Lower lobe of right lung (tissue), 2 donors: ENCODE results near the gene TENM4. TPM values are rescaled to one million over a fixed set of nuclear protein-coding genes. Genes with fewer than 3 reads are reported as not detected.

ENCODE experiments used
- ATAC-seq, 2 donors: fragments of 200-7000 bp; cut with Tn5 transposase; one replicate each; pipeline ENCODE4 v1.9.1; 2020 to 2022; ENCODE audit warnings: mild to moderate bottlenecking in 2 of 2, moderate library complexity in 2 of 2
- DNase-seq: peaks from one replicate; pipeline ENCODE4 v3.0.0-alpha.2; 2020
- H3K27ac ChIP-seq: fragments of 200-600 bp; one replicate; pipeline ENCODE4 v1.8.0; 2022
- H3K27me3 ChIP-seq: fragments of 200-600 bp; one replicate; pipeline ENCODE4 v1.8.0; 2022; ENCODE audit warnings: low read depth
- H3K36me3 ChIP-seq: fragments of 200-600 bp; one replicate; pipeline ENCODE4 v1.8.0; 2022; ENCODE audit warnings: mild to moderate bottlenecking
- H3K4me1 ChIP-seq: fragments of 200-600 bp; one replicate; pipeline ENCODE4 v1.8.0; 2022
- H3K4me3 ChIP-seq: fragments of 200-600 bp; one replicate; pipeline ENCODE4 v1.8.0; 2022; ENCODE audit warnings: mild to moderate bottlenecking
- H3K9me3 ChIP-seq: fragments of 200-600 bp; one replicate; pipeline ENCODE4 v1.8.0; 2022
- intact Hi-C: fragments of 100-400 bp; cut with DNase I; formaldehyde crosslinking; loops from one replicate; pipeline ENCODE4 v1.11.0; 2022
- total RNA-seq: library from RNA; stranded (reverse); fragmentation: NEBNext Ultra II Directional; extraction: Animal tissue kit (Norgen Biotek cat#: 25700); gene quantifications from one replicate; pipeline ENCODE4 v1.2.1, GENCODE V29; 2021
- TF ChIP-seq, protein P1 (sequence below): fragments of 200-600 bp; IDR thresholded peaks from one replicate; pipeline ENCODE4 v1.8.0; 2022; ENCODE audit warnings: antibody characterized with exemption, mild to moderate bottlenecking
- donor health status: DM: no; HTN: yes; CAD: no; lungs with severe emphysema.

TENM4 gene
- total RNA-seq, 1 donor from 2014 or later: 1.1 TPM

- H3K27ac ChIP-seq: no peak overlapping the region
- DNase-seq (no peak), ATAC-seq (no peak)
- no peaks in the 10 kb centered on the region for H3K27me3 ChIP-seq
- H3K9me3 ChIP-seq: no peaks in the 10 kb centered on the region
- no peaks in the 10 kb centered on the region for H3K36me3 ChIP-seq
- TF ChIP-seq, protein P1, sequence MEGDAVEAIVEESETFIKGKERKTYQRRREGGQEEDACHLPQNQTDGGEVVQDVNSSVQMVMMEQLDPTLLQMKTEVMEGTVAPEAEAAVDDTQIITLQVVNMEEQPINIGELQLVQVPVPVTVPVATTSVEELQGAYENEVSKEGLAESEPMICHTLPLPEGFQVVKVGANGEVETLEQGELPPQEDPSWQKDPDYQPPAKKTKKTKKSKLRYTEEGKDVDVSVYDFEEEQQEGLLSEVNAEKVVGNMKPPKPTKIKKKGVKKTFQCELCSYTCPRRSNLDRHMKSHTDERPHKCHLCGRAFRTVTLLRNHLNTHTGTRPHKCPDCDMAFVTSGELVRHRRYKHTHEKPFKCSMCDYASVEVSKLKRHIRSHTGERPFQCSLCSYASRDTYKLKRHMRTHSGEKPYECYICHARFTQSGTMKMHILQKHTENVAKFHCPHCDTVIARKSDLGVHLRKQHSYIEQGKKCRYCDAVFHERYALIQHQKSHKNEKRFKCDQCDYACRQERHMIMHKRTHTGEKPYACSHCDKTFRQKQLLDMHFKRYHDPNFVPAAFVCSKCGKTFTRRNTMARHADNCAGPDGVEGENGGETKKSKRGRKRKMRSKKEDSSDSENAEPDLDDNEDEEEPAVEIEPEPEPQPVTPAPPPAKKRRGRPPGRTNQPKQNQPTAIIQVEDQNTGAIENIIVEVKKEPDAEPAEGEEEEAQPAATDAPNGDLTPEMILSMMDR: no peak
- no peaks in the 10 kb centered on the region for H3K4me1 ChIP-seq
- H3K4me3 ChIP-seq: no peak overlapping the region
- intact Hi-C loops: no loop called here
Observed at GRCh38 chr11:78691215-78691614, 749.6 kb downstream of the TENM4 start.

DNA sequence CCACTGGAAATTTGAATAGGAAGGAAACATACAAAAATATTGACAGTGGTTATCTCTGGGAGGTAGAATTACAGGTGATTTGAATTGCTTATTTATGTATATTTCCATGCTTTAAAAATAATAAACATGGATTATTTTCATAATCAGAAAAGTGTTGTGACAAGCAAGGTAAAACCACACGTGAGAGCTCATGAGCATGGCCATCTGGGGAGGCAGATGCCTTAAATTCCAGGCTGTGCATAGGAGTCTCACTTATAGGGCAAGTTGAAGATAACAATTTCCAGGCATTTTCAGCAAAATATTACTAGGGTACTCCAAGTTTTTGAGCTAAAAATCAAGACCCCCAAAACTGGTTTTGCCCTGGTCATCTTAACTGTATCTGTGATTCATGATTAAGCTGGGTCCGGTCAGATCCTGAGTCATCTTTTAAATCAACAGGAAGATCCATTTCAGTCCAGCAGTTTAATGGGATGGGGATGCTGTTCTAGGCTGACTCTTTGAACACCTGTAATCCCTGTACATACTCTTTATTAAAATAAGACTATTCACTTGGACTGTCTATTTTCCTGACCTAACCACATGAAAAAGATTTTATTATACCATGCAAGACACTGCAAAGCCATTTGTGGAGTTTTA is 750.4 kb downstream of the TENM4 start:
- DNase-seq (no peak), ATAC-seq (no peak)
- intact Hi-C loops: no loop called here
- Histone ChIP-seq H3K9me3 (no peaks in the 10 kb centered on the region), H3K27ac (no peak overlapping the region), H3K4me1 (no peaks in the 10 kb centered on the region), H3K36me3 (no peaks in the 10 kb centered on the region), H3K4me3 (no peak overlapping the region), H3K27me3 (no peaks in the 10 kb centered on the region)
- TF ChIP-seq, protein P1: no peak

DNA sequence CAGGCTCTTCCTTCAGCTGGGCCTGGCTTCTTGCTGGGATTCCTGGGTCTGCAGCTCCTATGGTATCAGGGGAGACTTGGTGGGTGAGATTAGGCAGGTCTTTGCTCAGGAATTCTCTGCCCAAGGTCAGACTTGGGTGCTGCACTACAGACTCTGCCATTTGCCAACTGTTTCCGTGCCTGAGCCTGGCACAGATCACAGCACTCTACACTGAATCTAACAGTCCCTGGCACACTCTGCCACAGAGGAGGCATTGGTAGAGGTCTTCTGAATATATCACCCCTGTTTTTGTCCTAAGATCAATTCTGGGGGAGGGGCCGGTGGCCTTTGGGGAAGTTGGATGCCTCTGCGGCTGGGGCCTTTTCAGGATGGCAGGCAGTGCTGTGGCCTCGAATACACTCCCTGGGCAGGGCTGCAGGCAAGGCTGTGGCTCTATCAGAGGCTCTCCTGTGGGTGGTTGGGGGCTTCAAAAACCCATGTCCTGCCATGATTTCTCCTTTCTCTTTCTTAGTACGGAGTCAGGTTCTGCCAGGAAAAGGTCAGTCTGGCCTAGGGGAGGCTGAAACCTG is 751.2 kb downstream of the TENM4 start:
- TF ChIP-seq, protein P1: no peak
- Histone ChIP-seq H3K27me3 (no peaks in the 10 kb centered on the region), H3K36me3 (no peaks in the 10 kb centered on the region), H3K9me3 (no peaks in the 10 kb centered on the region), H3K4me1 (no peaks in the 10 kb centered on the region), H3K27ac (no peak overlapping the region), H3K4me3 (no peak overlapping the region)
- intact Hi-C loops: no loop called here
- ATAC-seq (no peak), DNase-seq (no peak)

DNA sequence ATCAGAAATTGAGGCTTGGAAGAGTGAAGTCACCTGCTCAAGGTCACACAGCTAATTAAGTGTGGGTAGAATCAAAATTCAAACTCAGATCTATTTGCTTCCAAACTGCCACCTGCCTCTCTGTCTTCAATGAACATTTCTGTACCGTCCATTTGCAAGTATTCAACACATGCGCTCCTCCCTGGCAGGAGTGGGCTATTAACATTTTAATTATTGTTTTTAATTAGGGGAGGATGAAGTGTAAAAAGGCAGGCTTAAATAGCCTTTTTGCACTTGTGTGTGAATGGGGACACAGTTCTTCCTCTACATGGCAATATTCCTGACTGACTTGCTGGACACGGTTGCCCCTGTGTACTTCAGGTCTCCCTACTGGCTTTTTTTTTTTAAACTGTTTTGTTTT is 751.7 kb downstream of the TENM4 start:
- no peaks in the 10 kb centered on the region for H3K36me3 ChIP-seq
- intact Hi-C loops: no loop called here
- H3K4me3 ChIP-seq: no peak overlapping the region
- H3K4me1 ChIP-seq: no peaks in the 10 kb centered on the region
- TF ChIP-seq, protein P1: no peak
- H3K27me3 ChIP-seq: no peaks in the 10 kb centered on the region
- no peak for DNase-seq
- H3K27ac ChIP-seq: no peak overlapping the region
- H3K9me3 ChIP-seq: no peaks in the 10 kb centered on the region
- ATAC-seq: no peak

GRCh38 chr11:78688460-78688859 is 752.4 kb downstream of the TENM4 start:
- TF ChIP-seq, protein P1: no peak
- Histone ChIP-seq H3K9me3 (no peaks in the 10 kb centered on the region), H3K27me3 (no peaks in the 10 kb centered on the region), H3K4me1 (no peaks in the 10 kb centered on the region), H3K27ac (no peak overlapping the region), H3K36me3 (no peaks in the 10 kb centered on the region), H3K4me3 (no peak overlapping the region)
- intact Hi-C loops: no loop called here
- no peak for DNase-seq
- ATAC-seq: no peak
